ENCODE measurements around the gene ITGA1.
A peak's percentile ranks its signal among the peaks of the same experiment; 100 is the strongest.
"Not testable (repeated sequence)": the region's sequence is repeated elsewhere in the genome, so short reads cannot be mapped to it uniquely, and the experiment has no call there.

The ITGA1 gene

DNA sequence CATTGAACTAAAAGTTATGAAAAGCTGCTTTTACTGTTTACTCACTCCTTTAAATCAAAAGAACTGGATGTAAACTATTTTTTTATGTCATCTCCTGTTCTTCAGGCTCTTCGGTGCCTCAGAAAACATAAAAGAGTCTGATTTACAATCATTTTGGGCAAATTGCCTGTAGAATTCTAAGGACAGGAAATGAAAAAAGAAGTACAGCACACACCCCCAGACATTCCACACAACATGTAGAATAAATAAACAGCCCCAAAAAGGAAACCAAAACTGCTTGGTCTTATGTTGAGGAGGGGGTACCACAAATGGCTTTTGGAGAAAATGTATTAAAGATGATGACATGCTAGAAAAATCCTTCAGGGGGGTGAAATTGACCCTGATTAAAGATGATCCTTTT lies 57.2 kb downstream of the ITGA1 start:
- no peaks in the 10 kb centered on the region for H3K79me2 ChIP-seq (ENCODE audit: insufficient read depth, low read length)
- no peak overlapping the region for H3K9ac ChIP-seq (ENCODE audit: low read depth, low read length, poor library complexity, severe bottlenecking)
- no peaks in the 10 kb centered on the region for H3K36me3 ChIP-seq (ENCODE audit: insufficient read depth, low read length)
- no peaks in the 10 kb centered on the region for H3K9me2 ChIP-seq (replicated peaks; ENCODE audit: low read depth, low read length)
- TF ChIP-seq EZH2phosphoT487 (IDR thresholded peaks at IDR 0.05; ENCODE audit: borderline replicate concordance) (no peak), CTCF (conservative IDR thresholded peaks at IDR 0.05; ENCODE audit: low read length) (no peak)
- no peaks in the 10 kb centered on the region for H3F3A ChIP-seq (ENCODE audit: low read depth)
- H3K9me3 ChIP-seq (ENCODE audit: insufficient read depth, low read depth, low read length): no peaks in the 10 kb centered on the region
- peaks cover 8% of the 10 kb centered on the region for H3K4me1 ChIP-seq (ENCODE audit: insufficient read depth, low read length, poor library complexity, severe bottlenecking)
- H3K27me3 ChIP-seq (ENCODE audit: insufficient read depth, low read length, poor library complexity, severe bottlenecking): no peaks in the 10 kb centered on the region
- no peak overlapping the region for H3K4me2 ChIP-seq (ENCODE audit: low read depth, low read length, poor library complexity, severe bottlenecking)
- no peaks in the 10 kb centered on the region for H4K20me1 ChIP-seq (ENCODE audit: insufficient read depth, low read length, poor library complexity, severe bottlenecking)
- no peak overlapping the region for H2AFZ ChIP-seq (ENCODE audit: low read length)
- no peak overlapping the region for H3K4me3 ChIP-seq (ENCODE audit: low read length, poor library complexity, severe bottlenecking)

- no peaks in the 10 kb centered on the region for H4K20me1 ChIP-seq (ENCODE audit: insufficient read depth, low read length, poor library complexity, severe bottlenecking)
- no peaks in the 10 kb centered on the region for H3F3A ChIP-seq (ENCODE audit: low read depth)
- H2AFZ ChIP-seq (ENCODE audit: low read length): peak overlapping the region; percentile 42; the same call in 1 of the 2 replicates
- H3K36me3 ChIP-seq (ENCODE audit: insufficient read depth, low read length): no peaks in the 10 kb centered on the region
- no peaks in the 10 kb centered on the region for H3K79me2 ChIP-seq (ENCODE audit: insufficient read depth, low read length)
- no peaks in the 10 kb centered on the region for H3K27me3 ChIP-seq (ENCODE audit: insufficient read depth, low read length, poor library complexity, severe bottlenecking)
- no peak overlapping the region for H3K4me3 ChIP-seq (ENCODE audit: low read length, poor library complexity, severe bottlenecking)
- no peak for TF ChIP-seq EZH2phosphoT487 (IDR thresholded peaks at IDR 0.05; ENCODE audit: borderline replicate concordance)
- no peak for TF ChIP-seq CTCF (conservative IDR thresholded peaks at IDR 0.05; ENCODE audit: low read length)
- no peaks in the 10 kb centered on the region for H3K9me3 ChIP-seq (ENCODE audit: insufficient read depth, low read depth, low read length)
- no peak overlapping the region for H3K4me2 ChIP-seq (ENCODE audit: low read depth, low read length, poor library complexity, severe bottlenecking)
- no peak overlapping the region for H3K9ac ChIP-seq (ENCODE audit: low read depth, low read length, poor library complexity, severe bottlenecking)
- peaks cover 8% of the 10 kb centered on the region for H3K4me1 ChIP-seq (ENCODE audit: insufficient read depth, low read length, poor library complexity, severe bottlenecking)
- H3K9me2 ChIP-seq (replicated peaks; ENCODE audit: low read depth, low read length): no peaks in the 10 kb centered on the region
Measured at GRCh38 chr5:52846182-52846842, 58.6 kb downstream of the ITGA1 start.

- not testable (repeated sequence) for H3K9me2 ChIP-seq (replicated peaks; ENCODE audit: low read depth, low read length); H3K4me3 ChIP-seq (ENCODE audit: low read length, poor library complexity, severe bottlenecking); H3K4me1 ChIP-seq (ENCODE audit: insufficient read depth, low read length, poor library complexity, severe bottlenecking); H3K9ac ChIP-seq (ENCODE audit: low read depth, low read length, poor library complexity, severe bottlenecking); H4K20me1 ChIP-seq (ENCODE audit: insufficient read depth, low read length, poor library complexity, severe bottlenecking); H3K9me3 ChIP-seq (ENCODE audit: insufficient read depth, low read depth, low read length); H3K27me3 ChIP-seq (ENCODE audit: insufficient read depth, low read length, poor library complexity, severe bottlenecking); H3F3A ChIP-seq (ENCODE audit: low read depth); H3K4me2 ChIP-seq (ENCODE audit: low read depth, low read length, poor library complexity, severe bottlenecking); H2AFZ ChIP-seq (ENCODE audit: low read length); H3K36me3 ChIP-seq (ENCODE audit: insufficient read depth, low read length); H3K79me2 ChIP-seq (ENCODE audit: insufficient read depth, low read length)
Measured at GRCh38 chr5:52848688-52849087, 61.0 kb downstream of the ITGA1 start.

GRCh38 chr5:52849544-52849943 lies 61.8 kb downstream of the ITGA1 start:
- no peak overlapping the region for H2AFZ ChIP-seq (ENCODE audit: low read length)
- no peaks in the 10 kb centered on the region for H3K36me3 ChIP-seq (ENCODE audit: insufficient read depth, low read length)
- H4K20me1 ChIP-seq (ENCODE audit: insufficient read depth, low read length, poor library complexity, severe bottlenecking): no peaks in the 10 kb centered on the region
- H3K9me2 ChIP-seq (replicated peaks; ENCODE audit: low read depth, low read length): no peaks in the 10 kb centered on the region
- no peak for TF ChIP-seq EZH2phosphoT487 (IDR thresholded peaks at IDR 0.05; ENCODE audit: borderline replicate concordance)
- no peak for TF ChIP-seq CTCF (conservative IDR thresholded peaks at IDR 0.05; ENCODE audit: low read length)
- no peak overlapping the region for H3K4me2 ChIP-seq (ENCODE audit: low read depth, low read length, poor library complexity, severe bottlenecking)
- H3K9me3 ChIP-seq (ENCODE audit: insufficient read depth, low read depth, low read length): no peaks in the 10 kb centered on the region
- no peak overlapping the region for H3K9ac ChIP-seq (ENCODE audit: low read depth, low read length, poor library complexity, severe bottlenecking)
- H3K27me3 ChIP-seq (ENCODE audit: insufficient read depth, low read length, poor library complexity, severe bottlenecking): no peaks in the 10 kb centered on the region
- H3K4me1 ChIP-seq (ENCODE audit: insufficient read depth, low read length, poor library complexity, severe bottlenecking): peaks cover 8% of the 10 kb centered on the region
- H3K4me3 ChIP-seq (ENCODE audit: low read length, poor library complexity, severe bottlenecking): no peak overlapping the region
- no peaks in the 10 kb centered on the region for H3F3A ChIP-seq (ENCODE audit: low read depth)
- no peaks in the 10 kb centered on the region for H3K79me2 ChIP-seq (ENCODE audit: insufficient read depth, low read length)

All from Loucy (cell line).